HG03378 (cell line): Measurements from ENCODE around the gene KRT14.
"Not testable (repeated sequence)": the region's sequence is repeated elsewhere in the genome, so short reads cannot be mapped to it uniquely, and the experiment has no call there.

Experiments
- ATAC-seq: cut with Tn5 transposase; IDR thresholded peaks from one replicate; pipeline ENCODE4 v1.9.1; 2021; ENCODE audit warnings: mild to moderate bottlenecking, moderate library complexity; ENCODE audit not compliant: unreplicated experiment

Gene KRT14

GRCh38 chr17:41610061-41610517 lies 23.4 kb upstream of the KRT14 start:
- ATAC-seq = not testable (repeated sequence)

DNA sequence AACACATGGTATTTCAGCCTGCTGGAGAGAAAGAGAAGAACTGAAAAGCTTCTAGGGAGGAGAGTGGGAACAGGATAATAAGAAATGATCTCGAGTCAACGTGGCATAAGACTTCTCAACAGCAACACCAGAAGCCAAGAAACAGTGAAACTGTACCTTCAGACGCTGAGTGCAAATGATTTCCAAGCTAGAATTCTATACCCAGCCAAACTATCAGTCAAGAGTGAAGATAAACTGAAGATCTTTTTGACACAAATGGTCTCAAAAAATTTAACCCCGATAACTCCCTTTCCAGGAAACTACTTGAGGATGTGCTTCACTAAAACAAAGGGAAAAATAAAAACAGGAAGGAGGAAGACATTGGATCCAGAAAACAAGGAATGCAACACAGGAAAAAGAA lies 20.2 kb upstream of the KRT14 start:
- not testable (repeated sequence) for ATAC-seq

DNA sequence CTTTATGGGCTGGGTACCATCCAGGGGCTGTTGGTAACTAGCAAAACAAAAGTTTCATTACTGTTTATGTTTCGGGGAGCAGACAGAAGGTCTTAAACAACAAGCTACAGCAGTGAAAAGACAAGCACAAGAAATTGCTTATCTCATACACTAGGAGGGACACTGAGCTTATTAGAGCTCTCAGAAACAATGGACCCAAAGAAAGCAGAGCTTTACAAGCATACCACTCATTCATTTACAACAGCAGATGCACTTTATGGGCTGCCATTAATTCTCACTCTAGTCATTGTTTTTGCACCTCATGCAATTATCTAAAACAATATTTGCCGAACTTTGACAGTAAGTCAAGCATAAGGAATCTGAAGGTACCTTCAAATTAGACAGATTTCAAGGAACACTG lies 15.8 kb upstream of the KRT14 start:
- ATAC-seq = no peak

GRCh38 chr17:41600318-41600717 lies 13.6 kb upstream of the KRT14 start:
- ATAC-seq = no peak

DNA sequence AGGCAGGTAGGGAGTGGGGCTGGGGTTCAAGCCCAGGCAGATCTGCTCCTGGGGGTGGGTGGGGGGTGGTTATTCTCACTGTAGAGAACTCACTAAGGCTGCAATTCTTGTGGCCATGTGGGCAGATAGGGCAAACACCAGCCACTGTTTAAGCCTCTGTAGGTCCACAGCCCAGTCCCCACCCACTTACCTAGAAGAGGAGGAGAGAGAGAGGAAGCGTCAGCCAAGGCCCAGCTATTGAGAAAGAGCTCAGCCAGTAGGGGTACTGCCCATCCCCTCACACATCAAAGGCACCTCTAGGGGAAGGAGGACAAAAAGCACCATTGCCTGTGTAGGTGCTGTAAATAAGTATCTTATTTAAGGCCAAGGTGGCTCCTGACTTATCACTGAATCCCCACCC lies 13.0 kb upstream of the KRT14 start:
- ATAC-seq = no peak

- no peak for ATAC-seq
Measured at GRCh38 chr17:41595585-41595984, 8.9 kb upstream of the KRT14 start.

DNA sequence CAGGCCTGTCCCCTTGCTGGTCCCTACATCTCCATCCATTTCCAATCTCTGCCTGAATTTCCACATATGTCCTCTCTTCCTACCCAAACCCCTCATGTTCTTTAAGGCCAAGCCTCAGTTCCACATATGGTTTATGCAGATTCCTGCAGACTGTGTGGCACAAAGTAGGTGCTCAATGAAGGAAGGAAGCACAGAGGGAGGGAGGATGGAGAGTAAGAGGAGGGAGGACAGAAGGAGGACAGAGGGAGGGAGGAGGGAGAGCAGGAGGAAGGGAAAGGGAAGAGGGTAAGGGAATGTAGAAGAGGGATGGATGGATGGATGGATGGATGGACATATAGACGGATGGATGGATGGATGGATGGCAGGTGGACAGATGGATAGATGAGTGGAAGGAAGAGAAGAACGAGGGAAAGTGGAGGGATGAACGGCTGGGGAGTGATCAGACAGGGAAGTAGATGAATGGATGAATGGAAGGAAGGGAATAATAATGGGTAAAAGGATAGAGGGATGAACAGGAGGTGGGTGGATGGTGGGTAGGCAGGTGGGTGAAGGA lies 7.7 kb upstream of the KRT14 start:
- ATAC-seq = no peak

DNA sequence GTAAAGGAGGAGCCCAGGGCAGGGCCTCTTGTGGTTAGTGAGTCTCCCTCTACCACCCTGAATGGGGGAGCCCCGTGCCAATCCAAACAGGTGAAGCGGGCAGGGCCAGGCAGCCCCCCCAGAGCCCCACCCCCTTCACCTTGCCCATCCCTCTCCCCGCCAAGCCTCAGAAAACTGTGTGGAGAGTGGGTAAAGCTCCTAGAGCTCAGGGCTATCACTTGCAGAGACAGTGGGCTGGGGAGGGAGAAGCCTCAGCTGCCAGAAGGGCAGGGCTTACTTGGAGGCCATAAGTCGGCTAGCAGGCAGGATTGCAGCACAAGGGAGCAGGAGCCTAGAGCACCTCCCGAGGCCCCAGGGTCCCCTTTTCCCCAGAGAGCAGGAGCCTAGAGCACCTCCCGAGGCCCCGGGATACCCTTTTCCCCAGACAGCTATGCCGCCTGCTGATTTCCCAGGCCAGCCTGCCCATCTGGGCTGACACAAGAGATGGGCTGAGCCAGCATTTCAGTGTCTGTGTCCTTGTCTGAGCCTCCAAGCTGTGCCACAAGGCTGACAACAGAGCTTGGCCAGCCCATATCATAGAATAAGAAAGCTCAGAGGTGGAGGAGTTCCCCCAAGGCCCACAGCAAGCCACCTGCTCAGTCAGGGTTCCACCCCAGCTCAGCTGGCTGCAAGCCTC lies 6.7 kb upstream of the KRT14 start:
- no peak for ATAC-seq

DNA sequence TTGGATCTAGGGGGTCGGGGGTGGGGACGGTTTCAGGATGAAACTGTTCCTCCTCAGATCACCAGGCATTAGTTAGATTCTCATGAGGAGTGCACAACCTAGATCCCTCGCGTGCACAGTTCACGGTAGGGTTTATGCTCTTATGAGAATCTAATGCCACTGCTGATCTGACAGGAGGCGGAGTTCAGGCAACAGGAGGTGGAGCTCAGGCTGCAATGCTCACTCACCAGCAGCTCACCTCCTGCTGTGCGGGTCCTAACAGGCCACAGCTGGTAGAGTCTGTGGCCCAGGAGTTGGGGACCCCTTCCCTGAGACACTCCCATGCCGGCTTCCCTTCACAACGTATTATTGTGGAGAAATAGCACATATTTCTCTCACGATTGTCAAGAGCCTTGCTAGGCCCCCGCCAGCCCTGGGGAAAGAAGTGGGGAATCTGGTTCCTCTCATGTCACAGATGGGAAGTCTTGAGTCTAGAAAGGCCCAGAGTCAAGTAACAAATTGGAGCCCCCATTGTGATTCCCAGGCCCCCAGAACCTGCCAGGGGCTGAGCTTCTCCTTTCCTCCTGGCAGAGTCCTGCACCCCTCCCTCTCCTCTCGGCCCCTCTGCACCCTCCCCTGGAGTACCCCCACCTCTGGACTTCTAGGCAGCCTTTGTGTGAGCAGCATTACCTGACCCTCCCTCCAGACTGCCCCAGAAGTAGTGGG lies 6.1 kb upstream of the KRT14 start:
- ATAC-seq = no peak

DNA sequence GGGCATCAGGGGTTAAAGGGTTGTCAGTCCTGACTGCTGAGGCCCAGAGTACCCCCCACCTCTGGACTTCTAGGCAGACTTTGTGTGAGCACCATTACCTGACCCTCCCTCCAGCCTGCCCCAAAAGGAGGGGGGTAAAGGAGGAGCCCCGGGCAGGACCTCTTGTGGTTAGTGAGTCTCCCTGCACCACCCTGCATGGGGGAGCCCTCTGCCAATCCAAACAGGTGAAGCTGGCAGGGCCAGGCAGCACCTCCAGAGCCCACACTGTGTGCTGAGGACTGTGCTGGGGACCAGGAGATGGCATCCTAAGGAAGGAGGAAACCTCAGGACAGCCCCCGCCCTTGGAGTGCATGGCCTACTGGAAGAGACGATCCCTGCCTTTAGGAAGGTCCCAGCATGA lies 2.6 kb upstream of the KRT14 start:
- no peak for ATAC-seq

- no peak for ATAC-seq
Measured at GRCh38 chr17:41588126-41588810, 1.6 kb upstream of the KRT14 start.

- no peak for ATAC-seq
Measured at GRCh38 chr17:41585301-41586056, 1.2 kb downstream of the KRT14 start.

DNA sequence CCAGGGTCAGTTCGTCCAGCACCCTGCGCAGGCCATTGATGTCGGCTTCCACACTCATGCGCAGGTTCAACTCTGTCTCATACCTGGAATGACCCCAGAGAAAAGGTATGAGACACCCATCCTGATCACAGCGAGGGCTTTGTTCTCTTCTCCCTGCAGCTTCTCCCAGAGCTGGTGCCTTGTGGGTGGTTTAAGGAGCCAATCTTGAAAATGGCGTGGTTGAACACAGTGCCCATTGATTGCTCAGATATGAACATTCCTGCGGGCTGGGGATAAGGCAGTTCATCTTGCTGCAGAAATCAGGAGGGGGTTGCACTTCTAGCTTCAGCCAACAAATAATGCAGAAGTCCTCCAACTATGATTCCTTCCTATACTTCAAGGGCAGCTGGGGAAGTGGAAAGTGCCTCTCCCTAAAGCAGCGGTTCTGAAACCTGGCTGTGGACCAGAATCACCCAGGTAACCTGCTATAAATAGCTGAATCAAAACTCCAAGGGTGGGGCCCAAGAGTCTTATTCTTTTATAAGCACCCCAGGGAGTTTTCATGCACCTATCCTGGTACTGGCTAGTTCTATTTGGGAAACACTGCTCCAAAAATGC lies 2.3 kb downstream of the KRT14 start:
- not testable (repeated sequence) for ATAC-seq

- ATAC-seq = no peak
Measured at GRCh38 chr17:41583137-41584127, 3.3 kb downstream of the KRT14 start.

GRCh38 chr17:41582061-41582968 lies 4.4 kb downstream of the KRT14 start:
- ATAC-seq = not testable (repeated sequence)

GRCh38 chr17:41581366-41582060 lies 5.2 kb downstream of the KRT14 start:
- no peak for ATAC-seq

DNA sequence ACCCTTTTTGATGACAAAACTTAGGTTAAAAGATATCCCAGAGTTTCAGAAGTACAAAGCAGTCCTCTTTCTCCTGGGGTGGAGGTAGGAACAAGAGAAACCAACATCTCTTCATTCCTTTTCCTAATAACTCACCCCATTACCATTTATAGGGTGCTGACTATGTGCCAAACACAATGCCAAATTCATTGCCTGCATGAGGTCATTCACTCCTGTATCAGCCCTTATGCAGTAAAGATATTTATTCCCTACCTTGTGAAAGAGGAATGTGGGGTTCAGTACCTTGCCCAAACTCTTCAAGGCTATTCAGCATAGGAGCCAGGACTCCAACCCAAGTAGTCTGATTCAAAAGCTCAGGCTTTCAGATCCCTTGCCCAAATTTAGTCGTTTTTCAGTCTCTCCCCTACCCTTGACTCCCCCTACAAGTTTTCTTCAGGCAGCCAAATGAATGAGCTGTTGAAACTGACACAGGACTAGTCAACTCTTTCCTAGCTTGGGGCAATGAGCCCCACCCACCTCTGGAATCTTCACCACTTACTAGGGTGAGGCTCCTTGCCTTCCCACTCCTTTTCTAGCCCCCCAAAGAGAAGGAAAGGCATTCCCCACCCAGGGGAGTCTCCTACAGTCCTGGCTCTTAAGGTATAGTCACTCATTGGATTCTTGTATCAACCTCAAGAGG lies 5.9 kb downstream of the KRT14 start:
- no peak for ATAC-seq
